Activated naive CD4-positive, alpha-beta T cell treated with anti-CD3 and anti-CD28 coated beads, Interleukin-2, amount 10 ng/mL, durations not matched to agents 7 days and 5 days (primary cell): ENCODE results near the gene MTO1.
"Not testable (repeated sequence)": the region's sequence is repeated elsewhere in the genome, so short reads cannot be mapped to it uniquely, and the experiment has no call there.

Source experiments
- CTCF ChIA-PET: fragments of 350-600 bp; sonication (Branson Sonifier 250); formaldehyde crosslinking; loops from one replicate; lab custom pipeline; 2021; ENCODE audit warnings: antibody characterized with exemption; lab: Charles Lee
- DNase-seq: peaks from one replicate; pipeline ENCODE4 v3.0.0-alpha.2; 2020
- H3K27ac Mint-ChIP-seq: one replicate; pipeline ENCODE4 v1.8.0; 2021; ENCODE audit warnings: mild to moderate bottlenecking, moderate library complexity, mixed read lengths
- H3K27me3 Mint-ChIP-seq: one replicate; pipeline ENCODE4 v1.8.0; 2021; ENCODE audit warnings: mild to moderate bottlenecking, mixed read lengths
- H3K36me3 Mint-ChIP-seq: one replicate; pipeline ENCODE4 v1.8.0; 2021; ENCODE audit warnings: mixed read lengths
- H3K4me1 Mint-ChIP-seq: one replicate; pipeline ENCODE4 v1.8.0; 2021; ENCODE audit warnings: mixed read lengths
- H3K4me3 Mint-ChIP-seq: one replicate; pipeline ENCODE4 v1.8.0; 2021; ENCODE audit warnings: mild to moderate bottlenecking, moderate library complexity, mixed read lengths
- H3K9me3 Mint-ChIP-seq: one replicate; pipeline ENCODE4 v1.8.0; 2021; ENCODE audit warnings: mixed read lengths

Gene MTO1

GRCh38 chr6:73476723-73477122 is 15.2 kb downstream of the MTO1 start:
- no peaks in the 10 kb centered on the region for H3K27me3 Mint-ChIP-seq
- no peak overlapping the region for H3K27ac Mint-ChIP-seq
- peaks cover 7% of the 10 kb centered on the region for H3K4me1 Mint-ChIP-seq
- H3K4me3 Mint-ChIP-seq = no peak overlapping the region
- CTCF ChIA-PET = interaction anchor here (1.6 kb wide), 1 partner anchor 29 kb away, joined by 3 read pairs; no protein-coding TSS in a partner anchor
- no peak for DNase-seq
- H3K36me3 Mint-ChIP-seq = peaks cover 41% of the 10 kb centered on the region
- no peaks in the 10 kb centered on the region for H3K9me3 Mint-ChIP-seq

- no peak overlapping the region for H3K4me3 Mint-ChIP-seq
- H3K27me3 Mint-ChIP-seq = no peaks in the 10 kb centered on the region
- H3K4me1 Mint-ChIP-seq = peaks cover 2% of the 10 kb centered on the region
- CTCF ChIA-PET = interaction anchor here (1.6 kb wide), 1 partner anchor 29 kb away, joined by 3 read pairs; no protein-coding TSS in a partner anchor
- H3K27ac Mint-ChIP-seq = no peak overlapping the region
- no peaks in the 10 kb centered on the region for H3K9me3 Mint-ChIP-seq
- no peak for DNase-seq
- H3K36me3 Mint-ChIP-seq = peaks cover 41% of the 10 kb centered on the region
These were observed 15.9 kb downstream of the MTO1 start for GRCh38 chr6:73477407-73477806.

GRCh38 chr6:73481969-73482368 is 20.4 kb downstream of the MTO1 start:
- Mint-ChIP-seq H3K27ac (no peak overlapping the region), H3K27me3 (no peaks in the 10 kb centered on the region), H3K4me1 (no peaks in the 10 kb centered on the region), H3K4me3 (no peak overlapping the region), H3K36me3 (peaks cover 45% of the 10 kb centered on the region), H3K9me3 (no peaks in the 10 kb centered on the region)
- DNase-seq = no peak
- CTCF ChIA-PET = interaction anchor here (1.0 kb wide), 1 partner anchor 9 kb away, joined by 3 read pairs; no protein-coding TSS in a partner anchor

GRCh38 chr6:73484438-73484837 is 22.9 kb downstream of the MTO1 start:
- CTCF ChIA-PET = no interaction called here
- H3K4me1 Mint-ChIP-seq = no peaks in the 10 kb centered on the region
- no peak for DNase-seq
- H3K9me3 Mint-ChIP-seq = no peaks in the 10 kb centered on the region
- H3K27ac Mint-ChIP-seq = no peak overlapping the region
- H3K36me3 Mint-ChIP-seq = peaks cover 59% of the 10 kb centered on the region
- no peaks in the 10 kb centered on the region for H3K27me3 Mint-ChIP-seq
- no peak overlapping the region for H3K4me3 Mint-ChIP-seq

GRCh38 chr6:73487473-73487872 is 25.9 kb downstream of the MTO1 start:
- H3K36me3 Mint-ChIP-seq = peaks cover 64% of the 10 kb centered on the region
- CTCF ChIA-PET = interaction anchor here (1.0 kb wide), 1 partner anchor 9 kb away, joined by 3 read pairs; no protein-coding TSS in a partner anchor
- H3K9me3 Mint-ChIP-seq = peaks cover 5% of the 10 kb centered on the region
- H3K4me1 Mint-ChIP-seq = no peaks in the 10 kb centered on the region
- no peaks in the 10 kb centered on the region for H3K27me3 Mint-ChIP-seq
- no peak overlapping the region for H3K27ac Mint-ChIP-seq
- H3K4me3 Mint-ChIP-seq = no peak overlapping the region
- no peak for DNase-seq

GRCh38 chr6:73491377-73491776 is 29.8 kb downstream of the MTO1 start:
- Mint-ChIP-seq H3K4me3 (no peak overlapping the region), H3K9me3 (peaks cover 5% of the 10 kb centered on the region), H3K27me3 (no peaks in the 10 kb centered on the region), H3K4me1 (no peaks in the 10 kb centered on the region), H3K27ac (no peak overlapping the region), H3K36me3 (peaks cover 58% of the 10 kb centered on the region)
- DNase-seq = no peak
- CTCF ChIA-PET = interaction anchor here (0.7 kb wide), 1 partner anchor 152 kb away, joined by 4 read pairs; no protein-coding TSS in a partner anchor

GRCh38 chr6:73497915-73498314 is 36.4 kb downstream of the MTO1 start:
- no peaks in the 10 kb centered on the region for H3K27me3 Mint-ChIP-seq
- H3K4me3 Mint-ChIP-seq = no peak overlapping the region
- no peak overlapping the region for H3K27ac Mint-ChIP-seq
- H3K9me3 Mint-ChIP-seq = no peaks in the 10 kb centered on the region
- DNase-seq = no peak
- H3K36me3 Mint-ChIP-seq = peaks cover 41% of the 10 kb centered on the region
- CTCF ChIA-PET = no interaction called here
- no peaks in the 10 kb centered on the region for H3K4me1 Mint-ChIP-seq

- Mint-ChIP-seq H3K27me3 (no peaks in the 10 kb centered on the region), H3K4me3 (no peak overlapping the region), H3K27ac (peak overlapping the region; percentile 80), H3K36me3 (peaks cover 34% of the 10 kb centered on the region), H3K4me1 (peaks cover 2% of the 10 kb centered on the region), H3K9me3 (no peaks in the 10 kb centered on the region)
- CTCF ChIA-PET = no interaction called here
- DNase-seq = no peak
These were observed 41.7 kb downstream of the MTO1 start for GRCh38 chr6:73503027-73503772.

GRCh38 chr6:73504160-73504559 is 42.6 kb downstream of the MTO1 start:
- CTCF ChIA-PET = no interaction called here
- peaks cover 33% of the 10 kb centered on the region for H3K36me3 Mint-ChIP-seq
- H3K27ac Mint-ChIP-seq = peak overlapping the region; percentile 45
- no peak overlapping the region for H3K4me3 Mint-ChIP-seq
- H3K9me3 Mint-ChIP-seq = no peaks in the 10 kb centered on the region
- no peak for DNase-seq
- no peaks in the 10 kb centered on the region for H3K27me3 Mint-ChIP-seq
- H3K4me1 Mint-ChIP-seq = peaks cover 2% of the 10 kb centered on the region

- H3K4me3 Mint-ChIP-seq = no peak overlapping the region
- no peaks in the 10 kb centered on the region for H3K27me3 Mint-ChIP-seq
- peaks cover 2% of the 10 kb centered on the region for H3K4me1 Mint-ChIP-seq
- peaks cover 33% of the 10 kb centered on the region for H3K36me3 Mint-ChIP-seq
- CTCF ChIA-PET = no interaction called here
- H3K9me3 Mint-ChIP-seq = no peaks in the 10 kb centered on the region
- DNase-seq = no peak
- no peak overlapping the region for H3K27ac Mint-ChIP-seq
These were observed 43.6 kb downstream of the MTO1 start for GRCh38 chr6:73505142-73505541.

- DNase-seq, H3K4me3 Mint-ChIP-seq, H3K9me3 Mint-ChIP-seq, CTCF ChIA-PET, H3K27ac Mint-ChIP-seq, H3K4me1 Mint-ChIP-seq, H3K27me3 Mint-ChIP-seq: not testable (repeated sequence)
- peaks cover 31% of the 10 kb centered on the region for H3K36me3 Mint-ChIP-seq
These were observed 44.2 kb downstream of the MTO1 start for GRCh38 chr6:73505705-73506104.

- Mint-ChIP-seq H3K27ac (no peak overlapping the region), H3K4me3 (no peak overlapping the region), H3K36me3 (peaks cover 29% of the 10 kb centered on the region), H3K4me1 (peaks cover 2% of the 10 kb centered on the region), H3K9me3 (no peaks in the 10 kb centered on the region), H3K27me3 (no peaks in the 10 kb centered on the region)
- CTCF ChIA-PET = no interaction called here
- no peak for DNase-seq
These were observed 44.7 kb downstream of the MTO1 start for GRCh38 chr6:73506246-73506645.

- H3K4me1 Mint-ChIP-seq = no peaks in the 10 kb centered on the region
- no peaks in the 10 kb centered on the region for H3K9me3 Mint-ChIP-seq
These were observed 47.2 kb downstream of the MTO1 start for GRCh38 chr6:73508776-73509175.

GRCh38 chr6:73509851-73510250 is 48.3 kb downstream of the MTO1 start:
- Mint-ChIP-seq H3K4me1 (peaks cover 1% of the 10 kb centered on the region), H3K9me3 (no peaks in the 10 kb centered on the region), H3K27me3 (no peaks in the 10 kb centered on the region), H3K4me3 (no peak overlapping the region), H3K27ac (no peak overlapping the region), H3K36me3 (peaks cover 10% of the 10 kb centered on the region)
- no peak for DNase-seq
- CTCF ChIA-PET = interaction anchor here (0.7 to 1.5 kb wide), 2 partner anchors 56 to 101 kb away, joined by 3 to 4 read pairs; no protein-coding TSS in a partner anchor

More at GRCh38 chr6:73508776-73509175, 47.2 kb downstream of the MTO1 start:
- CTCF ChIA-PET = no interaction called here
- H3K27ac Mint-ChIP-seq = no peak overlapping the region
- DNase-seq = no peak
- H3K4me3 Mint-ChIP-seq = no peak overlapping the region
- no peaks in the 10 kb centered on the region for H3K27me3 Mint-ChIP-seq
- peaks cover 17% of the 10 kb centered on the region for H3K36me3 Mint-ChIP-seq

GRCh38 chr6:73511796-73512195 is 50.3 kb downstream of the MTO1 start:
- H3K9me3 Mint-ChIP-seq = no peaks in the 10 kb centered on the region
- peaks cover 25% of the 10 kb centered on the region for H3K36me3 Mint-ChIP-seq
- H3K4me1 Mint-ChIP-seq = peaks cover 20% of the 10 kb centered on the region
- no peak overlapping the region for H3K27ac Mint-ChIP-seq
- CTCF ChIA-PET = interaction anchor here (0.6 kb wide), 1 partner anchor 99 kb away, joined by 3 read pairs; no protein-coding TSS in a partner anchor
- DNase-seq = no peak
- H3K4me3 Mint-ChIP-seq = no peak overlapping the region
- no peaks in the 10 kb centered on the region for H3K27me3 Mint-ChIP-seq
